ENCODE data around the gene WDR89. TPM values are rescaled to one million over a fixed set of nuclear protein-coding genes. Genes with fewer than 3 reads are reported as not detected.
"Not testable (repeated sequence)": the region's sequence is repeated elsewhere in the genome, so short reads cannot be mapped to it uniquely, and the experiment has no call there.

The WDR89 gene
- total and polyA plus RNA-seq, 3 donors from 2014 or later, result 6.0 to 10.8 (median 8.5) TPM

GRCh38 chr14:63666335-63666734 is 24.7 kb upstream of the WDR89 start:
- 70% methylated on average over 1 of the region's 1 CpG for WGBS, 2 donors

GRCh38 chr14:63663428-63664341 is 22.0 kb upstream of the WDR89 start:
- Histone ChIP-seq H3K27ac (no peak overlapping the region), H3K4me3 (no peak overlapping the region), H3K4me1 (no peaks in the 10 kb centered on the region), H3K9me3 (no peaks in the 10 kb centered on the region), H3K36me3 (ENCODE audit: low read depth, missing control alignments) (no peaks in the 10 kb centered on the region), H3K27me3 (no peaks in the 10 kb centered on the region)
- TF ChIP-seq POLR2A (IDR thresholded peaks at IDR 0.05) (no peak), CTCF (IDR thresholded peaks at IDR 0.05) (no peak)
- intact Hi-C loops (cut with DNase I; ENCODE audit: low total_unique reads), result no loop called here
- 81 to 82% methylated on average over 4 to 12 of the region's 12 CpGs for WGBS, 2 donors
- no peak for DNase-seq

More at GRCh38 chr14:63666335-63666734, 24.7 kb upstream of the WDR89 start:
- H3K36me3 ChIP-seq (ENCODE audit: low read depth, missing control alignments), result no peaks in the 10 kb centered on the region
- H3K4me3 ChIP-seq, result no peak overlapping the region
- no peak for DNase-seq
- intact Hi-C loops (cut with DNase I; ENCODE audit: low total_unique reads), result no loop called here
- H3K9me3 ChIP-seq, result no peaks in the 10 kb centered on the region
- TF ChIP-seq CTCF (IDR thresholded peaks at IDR 0.05) (no peak), POLR2A (IDR thresholded peaks at IDR 0.05) (no peak)
- no peaks in the 10 kb centered on the region for H3K27me3 ChIP-seq
- no peaks in the 10 kb centered on the region for H3K4me1 ChIP-seq
- no peak overlapping the region for H3K27ac ChIP-seq

- no peaks in the 10 kb centered on the region for H3K27me3 ChIP-seq
- TF ChIP-seq POLR2A (IDR thresholded peaks at IDR 0.05), result no peak
- no peaks in the 10 kb centered on the region for H3K4me1 ChIP-seq
- H3K9me3 ChIP-seq, result no peaks in the 10 kb centered on the region
- no peak overlapping the region for H3K27ac ChIP-seq
- no peak for DNase-seq
- no peak overlapping the region for H3K4me3 ChIP-seq
- WGBS, 2 donors, result 73 to 92% methylated on average over 6 to 8 of the region's 8 CpGs
- no peaks in the 10 kb centered on the region for H3K36me3 ChIP-seq (ENCODE audit: low read depth, missing control alignments)
- intact Hi-C loops (cut with DNase I; ENCODE audit: low total_unique reads), result no loop called here
Measured at GRCh38 chr14:63662776-63663175, 21.1 kb upstream of the WDR89 start.

GRCh38 chr14:63661881-63662280 is 20.2 kb upstream of the WDR89 start:
- 89 to 91% methylated on average over 10 of the region's 10 CpGs for WGBS, 2 donors
- H3K36me3 ChIP-seq (ENCODE audit: low read depth, missing control alignments); H3K4me1 ChIP-seq; H3K27me3 ChIP-seq; intact Hi-C loops (cut with DNase I; ENCODE audit: low total_unique reads); H3K27ac ChIP-seq; H3K4me3 ChIP-seq; DNase-seq; H3K9me3 ChIP-seq: not testable (repeated sequence)

- no peaks in the 10 kb centered on the region for H3K9me3 ChIP-seq
- TF ChIP-seq POLR2A (IDR thresholded peaks at IDR 0.05) (no peak), CTCF (IDR thresholded peaks at IDR 0.05) (no peak)
- intact Hi-C loops (cut with DNase I; ENCODE audit: low total_unique reads), result no loop called here
- H3K36me3 ChIP-seq (ENCODE audit: low read depth, missing control alignments), result no peaks in the 10 kb centered on the region
- peak overlapping the region; percentile 60 to 67 for H3K27ac ChIP-seq
- H3K4me3 ChIP-seq, result no peak overlapping the region
- peak; percentile 81 for DNase-seq
- no peaks in the 10 kb centered on the region for H3K27me3 ChIP-seq
- 63 to 90% methylated on average over 4 of the region's 4 CpGs for WGBS, 2 donors
- H3K4me1 ChIP-seq, result no peaks in the 10 kb centered on the region
Measured at GRCh38 chr14:63659726-63660125, 18.1 kb upstream of the WDR89 start.
